ENCODE results near the gene ZCCHC18.
A peak's percentile ranks its signal among the peaks of the same experiment; 100 is the strongest.
"Not testable (repeated sequence)": the region's sequence is repeated elsewhere in the genome, so short reads cannot be mapped to it uniquely, and the experiment has no call there.

Gene ZCCHC18

GRCh38 chrX:104098151-104098808 is 14.0 kb upstream of the ZCCHC18 start:
- TF ChIP-seq CTCF (conservative IDR thresholded peaks at IDR 0.05; ENCODE audit: control insufficient read depth, insufficient read depth, low read depth, low read length): peak; percentile 72
- DNase-seq (ENCODE audit: low read depth): peak; percentile 77
- no peak overlapping the region for H3K4me3 ChIP-seq (ENCODE audit: control insufficient read depth, low read depth, low read length)

- TF ChIP-seq CTCF (conservative IDR thresholded peaks at IDR 0.05; ENCODE audit: control insufficient read depth, insufficient read depth, low read depth, low read length): no peak
- H3K4me3 ChIP-seq (ENCODE audit: control insufficient read depth, low read depth, low read length): no peak overlapping the region
- DNase-seq (ENCODE audit: low read depth): no peak
Observed at GRCh38 chrX:104098919-104099318, 13.4 kb upstream of the ZCCHC18 start.

- TF ChIP-seq CTCF (conservative IDR thresholded peaks at IDR 0.05; ENCODE audit: control insufficient read depth, insufficient read depth, low read depth, low read length): no peak
- no peak for DNase-seq (ENCODE audit: low read depth)
- no peak overlapping the region for H3K4me3 ChIP-seq (ENCODE audit: control insufficient read depth, low read depth, low read length)
Observed at GRCh38 chrX:104104676-104105075, 7.6 kb upstream of the ZCCHC18 start.

- TF ChIP-seq CTCF (conservative IDR thresholded peaks at IDR 0.05; ENCODE audit: control insufficient read depth, insufficient read depth, low read depth, low read length): no peak
- H3K4me3 ChIP-seq (ENCODE audit: control insufficient read depth, low read depth, low read length): no peak overlapping the region
- DNase-seq (ENCODE audit: low read depth): no peak
Observed at GRCh38 chrX:104105330-104106262, 6.7 kb upstream of the ZCCHC18 start.

- H3K4me3 ChIP-seq (ENCODE audit: control insufficient read depth, low read depth, low read length): no peak overlapping the region
- no peak for TF ChIP-seq CTCF (conservative IDR thresholded peaks at IDR 0.05; ENCODE audit: control insufficient read depth, insufficient read depth, low read depth, low read length)
- DNase-seq (ENCODE audit: low read depth): no peak
Observed at GRCh38 chrX:104108955-104109354, 3.4 kb upstream of the ZCCHC18 start.

DNA sequence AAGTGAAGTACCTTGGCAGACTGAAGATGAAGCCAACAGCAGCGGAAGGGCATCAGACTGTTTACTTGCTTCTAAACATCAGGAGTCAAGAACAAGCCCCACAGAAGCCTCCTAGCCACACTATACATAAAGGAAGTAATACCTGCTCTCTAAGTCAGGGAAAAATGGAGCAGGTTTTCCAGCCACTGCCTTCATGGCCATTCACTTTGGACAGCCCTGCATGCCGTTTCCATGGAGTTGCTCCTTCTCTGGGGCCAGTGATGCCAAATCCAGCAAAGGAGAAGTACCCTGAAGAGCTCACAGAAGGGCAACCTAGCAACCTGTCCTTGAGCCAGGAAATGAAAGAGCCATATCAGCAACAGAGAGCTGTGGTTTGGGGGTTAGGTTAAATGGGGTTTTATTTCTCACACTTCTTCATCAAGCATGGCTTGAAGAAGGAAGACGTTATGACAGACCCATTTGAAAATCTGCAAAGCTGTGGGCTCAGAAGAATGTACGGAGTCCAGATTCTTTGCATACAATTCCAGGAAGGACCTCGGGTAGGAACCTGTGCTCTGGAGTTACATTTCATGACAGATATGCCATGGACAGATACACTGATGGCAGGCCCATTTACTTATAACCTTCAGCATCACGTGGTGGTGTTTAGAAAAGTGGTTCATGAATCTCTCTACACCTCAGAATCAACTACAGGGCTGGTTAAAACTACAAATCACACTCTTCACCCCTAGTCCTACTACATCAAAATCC is 1.7 kb upstream of the ZCCHC18 start:
- not testable (repeated sequence) for H3K4me3 ChIP-seq (ENCODE audit: control insufficient read depth, low read depth, low read length); DNase-seq (ENCODE audit: low read depth)

All from fibroblast of mammary gland (primary cell).